ENCODE measurements around the gene ZNF516.

The ZNF516 gene

DNA sequence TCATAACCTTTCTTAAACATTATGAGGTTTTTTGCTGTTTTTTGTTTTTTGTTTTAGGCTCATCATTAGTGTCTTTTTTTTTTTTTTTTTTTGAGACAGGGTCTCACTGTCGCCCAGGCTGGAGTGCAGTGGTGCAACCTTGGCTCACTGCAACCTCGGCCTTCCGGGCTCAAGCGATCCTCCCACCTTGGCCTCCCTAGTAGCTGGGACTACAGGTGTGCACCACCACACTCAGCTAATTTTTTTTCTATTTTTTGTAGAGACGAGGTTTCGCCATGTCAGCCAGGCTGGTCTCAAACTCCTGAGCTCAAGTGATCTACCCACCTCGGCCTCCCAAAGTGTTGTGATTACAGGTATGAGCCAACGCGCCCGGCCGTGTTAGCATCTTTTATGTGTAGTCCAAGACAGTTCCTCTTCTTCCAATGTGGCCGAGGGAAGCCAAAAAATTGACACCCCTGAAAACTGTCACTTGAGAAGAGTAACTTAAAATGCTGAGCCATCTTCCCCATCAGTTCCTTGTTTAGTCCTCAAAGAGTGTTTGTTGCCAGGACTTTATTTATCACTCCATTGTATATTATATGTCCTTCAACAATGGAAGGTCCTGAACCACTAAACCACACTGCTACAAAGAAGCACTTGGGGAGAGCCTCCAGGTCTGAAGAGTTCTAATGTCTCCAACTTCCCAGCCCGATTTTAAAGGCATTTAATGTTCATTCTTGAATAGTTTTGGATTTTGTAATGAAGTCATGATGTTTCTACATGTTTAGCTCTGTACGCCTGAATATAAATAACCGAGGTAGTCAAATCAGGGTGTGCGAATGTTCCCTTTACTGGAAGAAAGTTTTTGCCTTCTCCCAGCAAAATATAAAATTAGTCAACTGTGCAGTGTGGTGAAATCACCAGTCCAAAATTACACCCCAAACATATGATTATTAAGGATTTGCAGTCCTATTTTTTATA lies 26.4 kb downstream of the ZNF516 start:
- no peak for DNase-seq

DNA sequence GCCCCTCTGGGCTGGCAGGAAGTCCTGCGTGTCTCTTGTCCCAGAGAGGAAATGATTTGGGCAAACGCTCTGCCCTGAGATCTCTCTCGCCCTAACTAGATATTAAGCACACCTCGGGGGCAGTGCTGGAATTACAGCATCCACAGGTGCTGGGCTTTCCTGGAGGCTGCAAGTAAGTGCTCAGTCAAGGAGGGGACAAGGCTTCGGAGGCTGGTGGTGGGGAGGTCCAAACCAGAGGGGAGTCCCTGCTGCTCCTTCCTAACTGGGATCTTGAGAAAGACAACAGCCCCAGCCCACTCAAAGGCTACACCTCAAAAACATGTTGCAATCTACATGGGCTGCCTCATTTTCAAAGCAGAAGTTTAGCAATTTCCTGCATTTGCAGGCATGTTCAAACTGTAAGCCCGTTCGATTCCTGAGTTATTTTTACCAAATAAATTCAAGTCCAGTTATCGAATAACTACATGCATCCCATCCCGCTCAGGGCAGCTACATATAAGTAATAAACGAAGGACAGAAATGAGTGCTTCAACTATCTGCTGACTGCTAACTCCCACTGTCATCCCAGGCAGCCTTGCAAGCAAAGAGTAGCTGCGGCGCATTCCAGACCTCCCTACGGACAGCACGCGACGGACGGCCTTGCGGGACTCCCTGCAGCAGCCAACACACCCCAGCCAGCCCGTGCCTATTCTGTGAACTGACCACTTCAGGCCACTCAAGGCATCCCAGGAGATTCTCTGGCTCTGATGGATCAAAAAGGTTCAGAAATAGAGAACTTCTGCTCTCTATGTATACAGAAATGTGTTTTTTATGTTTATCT lies 27.5 kb downstream of the ZNF516 start:
- no peak for DNase-seq

- DNase-seq, result no peak
These were observed 28.5 kb downstream of the ZNF516 start for GRCh38 chr18:76466410-76466991.

DNA sequence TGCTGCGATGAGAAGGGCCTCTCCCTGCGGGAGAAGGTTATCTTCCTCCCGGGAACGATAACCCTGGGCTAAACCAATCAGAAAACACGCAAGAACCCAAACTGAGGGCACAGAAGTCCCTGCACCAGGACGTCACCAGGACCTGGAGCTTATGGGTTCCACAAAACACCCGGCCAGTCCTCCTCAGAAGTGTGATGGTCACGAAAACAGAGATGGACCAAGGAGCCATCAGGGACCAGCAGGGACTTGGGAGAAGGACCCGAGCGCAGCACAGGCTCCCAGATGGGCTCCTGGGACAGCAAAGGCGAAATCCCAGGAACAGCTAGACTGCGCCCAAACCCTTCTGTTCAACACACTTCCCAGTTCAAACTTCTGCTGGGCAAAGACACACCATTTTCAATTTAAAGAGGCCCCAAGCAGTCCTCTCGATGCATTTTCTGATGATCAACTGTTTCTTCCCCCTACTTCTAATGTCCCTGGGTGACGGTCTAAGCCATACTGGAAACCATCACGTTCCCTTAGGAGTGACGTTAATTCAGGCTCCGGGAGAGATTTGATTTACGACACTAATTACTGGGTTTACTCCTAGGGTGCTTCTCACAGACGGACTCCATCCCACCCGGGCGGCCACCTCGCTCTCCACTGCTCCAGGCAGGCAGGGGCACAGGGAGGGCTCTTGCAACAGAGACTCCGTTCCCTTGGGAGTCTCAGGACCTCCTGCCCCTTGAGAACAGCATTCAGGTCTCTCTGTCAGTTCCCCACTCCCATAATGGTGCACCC lies 29.2 kb downstream of the ZNF516 start:
- no peak for DNase-seq

GRCh38 chr18:76464281-76465259 lies 30.5 kb downstream of the ZNF516 start:
- DNase-seq, result no peak

GRCh38 chr18:76463872-76464271 lies 31.2 kb downstream of the ZNF516 start:
- DNase-seq, result no peak

GRCh38 chr18:76463358-76463757 lies 31.7 kb downstream of the ZNF516 start:
- no peak for DNase-seq

DNA sequence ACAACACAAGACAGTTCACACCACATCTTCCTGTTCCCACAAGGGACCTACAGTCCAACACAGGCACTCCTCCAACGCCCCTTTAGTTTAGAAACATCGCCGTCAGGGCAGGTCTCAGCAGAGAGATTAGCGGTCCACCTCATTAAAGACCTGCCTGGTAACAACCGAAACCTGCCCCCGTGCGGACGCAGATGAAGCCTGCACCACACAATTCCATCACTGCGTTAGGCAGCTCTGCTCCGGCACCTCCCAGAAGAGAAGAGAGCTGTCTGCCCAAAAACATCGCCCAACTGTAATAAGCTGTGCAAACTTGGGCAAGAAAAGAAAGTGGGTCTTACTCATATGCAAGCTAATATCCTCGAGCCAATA lies 32.7 kb downstream of the ZNF516 start:
- DNase-seq, result no peak

DNA sequence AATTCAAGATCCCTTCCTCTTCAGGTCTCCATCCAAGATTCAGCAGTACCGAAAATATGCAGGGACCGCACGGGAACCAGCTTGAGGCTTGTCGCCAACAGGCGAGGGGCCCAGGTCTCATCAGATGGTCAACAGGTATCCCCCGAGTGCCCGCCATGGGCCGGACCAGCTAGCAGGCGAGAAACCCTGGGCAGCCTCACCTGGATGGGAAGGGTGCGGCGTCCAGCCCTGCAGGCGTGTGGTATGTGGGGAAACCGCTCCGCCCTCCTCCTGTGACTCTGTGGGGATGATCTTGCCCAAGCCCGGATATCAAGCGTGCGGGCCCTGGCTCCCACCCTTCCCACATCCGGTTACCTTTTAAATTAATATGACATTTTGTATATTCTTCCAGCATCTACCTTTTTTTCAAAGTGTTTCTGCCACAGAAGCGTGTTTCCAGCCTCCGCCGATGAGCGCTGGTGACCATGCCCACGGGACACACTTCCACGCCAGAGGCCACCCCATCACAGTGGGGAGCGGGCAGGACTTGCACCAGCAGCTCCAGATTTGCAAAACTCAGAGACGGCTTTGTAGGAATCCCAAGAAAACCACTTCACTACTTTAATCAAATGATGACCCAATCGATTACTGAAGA lies 33.2 kb downstream of the ZNF516 start:
- no peak for DNase-seq

GRCh38 chr18:76461148-76461547 lies 33.9 kb downstream of the ZNF516 start:
- DNase-seq, result no peak

GRCh38 chr18:76460482-76460881 lies 34.6 kb downstream of the ZNF516 start:
- no peak for DNase-seq

DNA sequence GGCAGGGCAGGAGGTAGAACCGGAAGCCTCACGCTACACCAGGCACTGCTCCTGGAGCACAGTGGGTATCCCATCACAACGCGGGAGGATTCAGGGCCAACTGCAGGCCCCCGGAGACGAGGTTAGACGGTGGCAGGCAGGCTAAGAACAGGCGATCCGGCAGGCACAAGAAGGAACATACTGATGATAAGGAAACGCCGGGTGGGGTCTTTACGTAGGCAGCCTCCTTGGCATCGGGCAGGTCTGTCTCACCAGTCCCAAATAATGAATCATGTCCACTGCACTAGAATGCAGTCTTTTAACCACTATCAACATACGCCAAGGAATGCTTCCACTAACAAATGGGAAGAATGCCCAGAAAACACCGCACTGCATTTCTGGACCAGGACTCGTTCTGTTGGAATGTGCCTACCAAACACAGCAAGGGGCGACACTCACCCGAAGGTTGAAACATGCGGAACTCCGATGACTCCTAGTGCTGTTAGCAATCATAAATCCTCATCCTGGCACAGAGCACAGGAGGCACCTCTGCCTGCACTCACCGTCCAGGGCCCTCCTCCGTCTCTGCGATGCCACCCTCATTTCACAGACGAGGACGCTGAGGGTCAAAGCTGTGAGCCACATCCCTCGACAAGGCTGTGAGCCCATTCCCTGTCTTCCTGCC lies 35.2 kb downstream of the ZNF516 start:
- DNase-seq, result no peak

DNA sequence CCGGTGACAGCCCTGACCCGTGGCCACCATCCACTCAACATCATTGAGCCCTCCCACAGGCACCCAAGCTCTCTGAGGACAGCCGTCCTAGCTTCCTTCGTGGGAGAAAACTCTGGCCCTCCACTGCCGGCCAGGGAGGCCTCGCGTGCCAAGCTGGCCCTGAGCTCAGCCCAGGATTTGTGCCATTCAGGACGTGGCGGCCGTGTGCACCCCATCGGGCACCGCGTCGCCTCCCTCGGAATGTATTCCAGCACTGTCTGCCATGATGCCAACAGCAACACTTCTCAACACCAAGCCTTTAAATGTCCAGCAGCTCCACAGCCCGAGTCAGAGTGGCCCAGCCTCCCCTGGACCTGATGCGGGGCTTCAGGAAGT lies 35.7 kb downstream of the ZNF516 start:
- no peak for DNase-seq

DNA sequence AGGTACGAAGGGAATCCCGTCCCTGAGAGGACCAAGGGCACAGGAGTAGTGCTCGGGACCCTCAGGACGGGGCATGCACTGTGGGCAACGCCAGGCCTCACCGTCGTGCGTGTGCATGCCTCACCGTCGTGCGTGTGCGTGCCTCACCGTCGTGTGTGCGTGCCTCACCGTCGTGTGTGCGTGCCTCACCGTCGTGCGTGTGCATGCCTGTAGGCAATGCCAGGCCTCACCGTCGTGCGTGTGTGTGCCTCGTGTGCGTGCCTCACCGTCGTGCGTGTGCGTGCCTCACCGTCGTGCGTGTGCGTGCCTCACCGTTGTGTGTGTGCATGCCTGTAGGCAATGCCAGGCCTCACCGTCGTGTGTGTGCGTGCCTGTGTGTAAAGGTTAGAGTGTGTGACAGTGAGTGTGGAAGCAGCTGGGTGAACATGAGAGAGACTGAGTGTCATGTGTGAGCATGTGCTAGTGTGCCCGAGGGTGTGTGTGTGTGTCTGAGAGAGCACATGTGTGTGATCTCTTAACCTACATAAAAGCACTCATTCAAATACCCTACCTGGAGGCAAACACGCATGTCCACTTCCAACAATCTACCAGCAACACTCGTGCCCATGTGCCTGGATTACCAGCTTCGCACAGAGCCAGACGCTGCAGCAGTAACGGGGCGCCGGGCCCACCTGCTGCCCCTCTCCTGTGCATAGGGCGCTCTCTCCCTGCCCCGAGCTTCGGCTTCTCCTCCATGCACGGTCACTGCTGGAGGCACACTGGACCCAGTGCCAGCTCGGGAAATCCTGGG lies 36.3 kb downstream of the ZNF516 start:
- no peak for DNase-seq

DNA sequence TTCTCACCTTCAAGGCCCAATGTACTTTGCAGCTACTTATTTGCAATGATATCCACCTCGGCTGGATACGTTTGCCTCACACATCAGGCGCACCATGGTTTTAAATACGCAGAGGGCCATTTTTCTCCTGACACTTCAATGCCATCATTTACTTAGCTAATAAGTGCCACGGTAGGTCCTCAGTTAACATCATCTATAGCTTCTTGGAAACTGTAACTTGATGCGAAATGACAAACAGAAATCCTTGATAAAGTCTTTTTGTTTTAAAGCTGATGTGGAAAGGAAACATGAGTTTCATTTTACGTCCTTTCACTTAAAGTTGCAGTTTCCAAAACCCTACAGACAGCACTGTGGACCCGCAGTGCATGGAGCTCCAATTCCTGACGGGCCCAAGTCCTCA lies 37.1 kb downstream of the ZNF516 start:
- no peak for DNase-seq

GRCh38 chr18:76457475-76457874 lies 37.6 kb downstream of the ZNF516 start:
- no peak for DNase-seq

- DNase-seq, result no peak
These were observed 38.2 kb downstream of the ZNF516 start for GRCh38 chr18:76456823-76457222.

- DNase-seq, result no peak
These were observed 38.9 kb downstream of the ZNF516 start for GRCh38 chr18:76456018-76456750.
